Stimulated activated CD8-positive, alpha-beta memory T cell treated with anti-CD3 and anti-CD28 coated beads, Interleukin-7, amount 100 ng/mL, for 24 hours (primary cell): ENCODE measurements around the gene WIZ.

Source experiments
- DNase-seq: peaks from one replicate; pipeline ENCODE4 v3.0.0-alpha.2; 2020; ENCODE audit warnings: low read depth

WIZ gene

GRCh38 chr19:15445227-15445605, 4.5 kb downstream of the WIZ start:
- DNase-seq: no peak

- DNase-seq: no peak
Observed at GRCh38 chr19:15444505-15445226, 5.1 kb downstream of the WIZ start.

GRCh38 chr19:15443838-15444237, 5.9 kb downstream of the WIZ start:
- no peak for DNase-seq

- DNase-seq: no peak
Observed at GRCh38 chr19:15443325-15443724, 6.4 kb downstream of the WIZ start.

GRCh38 chr19:15442142-15442920, 7.4 kb downstream of the WIZ start:
- DNase-seq: no peak

DNA sequence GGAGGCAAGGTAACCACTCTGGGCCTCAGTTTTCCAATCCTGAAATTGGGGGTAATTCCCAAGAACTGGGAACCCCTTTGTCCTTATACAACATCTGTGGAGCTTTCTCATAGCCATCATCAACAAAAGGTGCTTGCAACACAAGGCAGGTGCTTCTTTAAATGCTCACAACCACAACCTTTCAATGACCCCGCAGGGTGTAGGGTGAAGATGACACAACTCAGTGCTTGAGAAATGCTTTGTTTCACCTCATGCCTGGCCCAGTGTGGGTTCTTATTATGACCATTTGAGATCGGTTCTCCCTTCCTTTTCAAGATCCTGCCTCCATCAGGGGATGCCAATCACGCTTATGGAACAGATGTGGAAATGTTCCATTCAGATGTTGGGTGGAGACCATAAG, 8.4 kb downstream of the WIZ start:
- no peak for DNase-seq

DNA sequence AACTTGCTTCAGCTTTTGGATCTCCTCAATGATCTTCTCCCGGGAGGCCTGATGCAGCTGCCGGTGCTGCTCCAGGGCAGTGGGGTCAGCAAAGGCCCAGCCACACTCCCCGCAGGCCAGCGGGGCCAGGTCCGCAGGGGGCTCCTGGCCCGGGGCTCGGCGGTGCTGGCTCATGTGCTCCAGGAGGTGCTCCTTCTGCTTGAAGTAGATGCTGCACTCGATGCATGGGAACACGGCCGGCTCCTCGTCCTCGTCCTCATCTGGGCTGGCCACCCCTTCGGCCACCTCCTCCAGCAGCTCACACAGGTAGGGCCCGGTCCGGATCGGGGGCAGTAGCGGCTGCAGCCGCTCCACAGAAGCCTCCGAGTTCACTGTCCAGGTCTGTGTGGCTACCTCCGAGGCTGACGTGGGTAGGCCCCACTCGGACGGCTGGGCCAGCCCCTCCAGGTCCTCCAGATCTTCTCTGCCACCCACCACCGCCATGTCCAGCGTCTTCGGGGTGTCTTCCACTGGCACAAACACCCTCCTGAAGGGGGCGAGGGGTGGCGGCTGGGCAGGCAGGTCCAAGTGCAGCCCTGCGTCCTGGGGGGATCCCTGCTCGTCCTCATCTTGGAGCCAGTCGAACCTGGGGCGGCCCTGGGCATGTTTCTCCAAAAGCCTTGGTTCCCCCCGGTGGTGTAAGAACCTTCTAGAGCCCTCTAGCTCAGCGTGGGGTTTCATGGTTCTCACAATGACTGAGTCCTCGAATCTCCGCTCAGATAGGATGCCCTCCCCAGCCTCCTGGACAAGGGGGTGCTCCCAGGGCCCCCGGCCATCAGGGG, 9.7 kb downstream of the WIZ start:
- DNase-seq: no peak

GRCh38 chr19:15439078-15439799, 10.5 kb downstream of the WIZ start:
- DNase-seq: no peak

- DNase-seq: no peak
Observed at GRCh38 chr19:15438577-15438976, 11.2 kb downstream of the WIZ start.

- DNase-seq: no peak
Observed at GRCh38 chr19:15438124-15438496, 11.6 kb downstream of the WIZ start.

GRCh38 chr19:15437355-15438123, 12.2 kb downstream of the WIZ start:
- DNase-seq: no peak

GRCh38 chr19:15436826-15437110, 13.0 kb downstream of the WIZ start:
- no peak for DNase-seq

DNA sequence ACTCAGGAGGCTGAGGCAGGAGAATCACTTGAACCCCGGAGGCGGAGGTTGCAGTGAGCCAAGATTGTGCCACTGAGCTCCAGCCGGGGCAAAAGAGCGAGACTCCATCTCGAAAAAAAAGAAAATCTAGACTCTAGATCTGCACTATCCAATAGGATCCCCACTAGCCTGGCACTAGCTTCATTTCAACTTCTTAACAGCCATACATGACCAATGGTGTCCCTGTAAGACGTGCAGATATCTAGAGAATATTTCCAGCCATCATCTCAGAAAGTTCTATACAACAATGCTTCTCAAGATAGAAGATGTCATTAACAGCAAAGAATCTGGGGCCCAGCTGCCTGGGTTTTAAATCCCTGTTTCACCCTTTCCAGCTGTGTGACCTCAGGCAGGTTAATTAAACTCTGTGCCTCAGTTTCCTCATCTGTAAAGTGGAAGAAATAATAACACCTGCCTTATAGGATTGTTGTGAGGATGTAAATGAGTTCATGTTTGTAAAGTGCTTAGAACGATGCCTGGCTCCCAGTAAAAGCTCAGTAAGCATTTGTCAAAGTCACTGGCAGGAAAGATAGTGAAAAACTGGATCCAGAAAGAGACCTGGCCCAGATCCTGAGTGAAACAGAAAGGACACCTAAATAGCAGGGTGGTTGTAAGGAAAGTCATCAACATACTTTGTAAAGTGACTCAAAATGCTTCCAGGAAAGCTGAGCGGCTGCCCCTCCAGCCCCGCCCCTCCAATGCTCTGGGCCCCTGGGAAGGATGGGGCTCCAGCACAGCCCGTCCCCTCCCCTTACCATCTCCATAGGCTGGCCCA, 13.5 kb downstream of the WIZ start:
- no peak for DNase-seq

- no peak for DNase-seq
Observed at GRCh38 chr19:15433519-15434069, 16.2 kb downstream of the WIZ start.

DNA sequence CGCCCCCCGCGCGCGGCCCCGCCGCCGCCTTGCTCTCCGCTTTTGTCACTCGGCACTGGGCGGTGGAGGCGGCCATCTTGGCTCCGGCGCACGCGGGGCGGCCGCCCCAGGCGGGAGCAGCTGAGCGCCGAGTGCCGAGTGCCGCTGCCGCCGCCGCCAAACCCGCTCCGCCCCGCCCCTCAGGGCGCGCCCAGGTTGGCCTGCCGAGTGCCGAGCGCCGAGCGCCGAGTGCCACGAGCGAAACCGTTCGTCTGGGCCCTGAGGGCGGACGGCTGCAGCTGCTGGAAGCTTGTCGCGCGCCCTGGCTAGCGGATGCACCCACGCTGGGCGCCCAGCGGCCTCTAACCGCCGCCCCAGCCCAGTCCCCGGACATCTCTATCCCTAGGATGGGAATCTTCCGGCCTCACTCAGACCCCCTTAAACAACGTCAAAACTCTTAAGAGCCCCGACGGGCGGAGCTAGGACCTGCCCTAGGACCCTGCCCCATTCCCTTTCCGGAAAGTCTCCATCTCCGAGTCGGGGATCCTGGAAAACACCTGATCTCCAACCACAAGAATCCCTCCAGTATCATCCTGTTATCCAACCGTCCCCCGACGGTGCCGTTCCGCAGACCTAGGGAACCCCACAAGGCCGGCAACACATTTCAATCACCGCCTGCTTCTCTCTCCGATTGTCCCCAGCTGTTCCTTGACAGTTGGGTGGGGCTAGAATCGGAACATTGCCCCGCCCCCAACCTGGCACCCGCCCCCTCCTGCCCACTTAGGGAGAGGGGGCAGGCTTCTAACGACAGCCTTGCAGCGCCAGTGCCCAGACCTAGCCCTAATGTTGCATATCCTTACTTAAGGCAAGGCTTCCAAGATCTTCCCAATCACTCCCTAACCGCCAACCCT, 16.9 kb downstream of the WIZ start:
- DNase-seq: peak; percentile 79

DNA sequence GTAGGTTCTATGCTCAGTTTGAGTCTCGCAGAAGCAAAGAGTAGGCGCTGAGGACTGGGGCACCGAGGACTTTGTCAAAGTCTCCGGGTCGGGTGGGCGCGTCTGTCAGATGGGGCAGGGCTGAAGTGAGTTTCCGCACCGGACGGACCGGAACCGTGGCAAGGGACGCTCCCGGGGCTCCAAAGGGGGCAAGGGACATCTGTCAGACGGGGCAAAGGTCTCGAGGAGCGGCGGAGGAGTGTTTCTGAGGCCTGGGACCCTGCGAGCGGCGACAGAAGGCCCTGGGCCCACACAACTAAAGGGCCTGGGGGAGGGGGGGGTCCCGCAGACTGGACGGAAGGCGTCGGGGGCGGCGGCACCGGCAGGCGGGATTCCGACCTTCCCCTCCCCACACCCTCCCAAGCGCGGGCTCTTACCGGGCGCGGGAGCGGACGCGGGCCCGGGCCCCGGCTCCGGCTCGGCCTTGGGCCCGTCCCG, 17.7 kb downstream of the WIZ start:
- DNase-seq: no peak

DNA sequence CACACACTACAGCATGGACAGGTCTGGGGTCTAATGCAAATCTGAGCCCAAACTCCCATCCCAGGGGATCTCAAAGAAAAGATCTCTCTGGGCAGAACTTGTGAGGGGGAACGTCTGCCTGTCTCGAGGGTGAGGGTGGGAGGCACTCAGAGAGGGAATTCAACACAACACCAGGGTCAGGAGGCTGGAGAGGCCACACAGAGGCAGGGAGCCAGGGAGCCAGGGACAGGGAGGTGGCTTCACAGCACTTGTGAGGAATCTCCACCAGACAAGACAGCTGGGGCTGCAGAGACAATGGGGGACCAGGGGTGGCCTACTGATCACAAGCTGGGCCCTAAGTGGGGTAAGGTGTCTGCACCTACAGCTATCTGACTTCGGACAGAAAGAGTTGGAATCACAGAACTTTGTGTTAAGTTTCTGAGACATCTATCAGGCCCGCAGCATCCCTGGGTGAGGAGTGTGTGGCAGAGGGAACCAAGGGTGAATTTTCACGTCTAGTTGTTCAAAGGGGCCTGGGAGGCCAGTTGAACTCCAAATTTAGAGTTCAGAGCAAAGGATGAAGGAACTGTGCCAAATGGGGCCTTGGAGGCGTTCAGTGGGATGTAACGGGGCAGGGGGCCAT, 18.2 kb downstream of the WIZ start:
- no peak for DNase-seq

DNA sequence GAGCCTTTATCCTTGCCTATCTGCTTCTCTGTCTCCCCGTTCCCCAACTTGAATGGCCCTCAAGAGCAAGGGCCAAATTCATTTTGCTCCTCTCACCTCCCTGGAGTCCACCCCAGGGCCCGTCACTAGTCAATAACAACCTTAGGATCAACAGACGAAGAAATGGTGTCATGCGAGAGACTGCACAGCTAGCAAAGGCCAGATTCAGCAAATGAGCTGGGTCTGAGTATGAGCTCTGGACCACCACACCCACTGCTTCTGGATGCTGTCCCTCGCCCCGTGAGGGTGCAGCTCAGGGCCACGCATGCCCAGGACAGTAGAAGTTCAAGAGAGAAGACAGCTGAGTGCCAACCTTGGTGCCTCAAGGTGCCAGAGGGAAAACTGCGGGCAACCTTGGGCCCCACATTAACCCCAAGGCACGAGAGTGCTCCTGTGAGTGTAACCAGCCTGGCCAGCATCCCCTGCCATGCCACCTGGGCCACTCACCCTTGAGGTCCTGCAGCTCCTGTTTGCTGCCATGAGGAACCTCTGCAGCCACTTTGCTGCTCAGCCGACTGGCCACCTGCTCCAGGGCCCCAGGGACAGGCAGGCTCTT, 19.1 kb downstream of the WIZ start:
- DNase-seq: no peak
